Esophagus squamous epithelium (tissue), 4 donors: ENCODE results near the gene KLF15.

Experiments used
- POLR2A ChIP-seq, 4 donors: fragments of 450-650 bp; IDR thresholded peaks; one replicate each; pipeline ENCODE4 v1.6.1; 2017; ENCODE audit warnings: antibody characterized with exemption in 4 of 4, mild to moderate bottlenecking in 4 of 4, moderate library complexity in 3 of 4
- TF ChIP-seq, protein P1 (sequence below), 6 experiments: fragments of 450-650 bp in 4 of 6; fragments of 200-600 bp in 2 of 6; sonication (generic) in 2 of 6; IDR thresholded peaks; one replicate each; pipeline ENCODE4 v1.5.1; 2016 to 2019; ENCODE audit warnings: antibody characterized with exemption in 6 of 6, mild to moderate bottlenecking in 4 of 6, moderate library complexity in 4 of 6

DNA sequence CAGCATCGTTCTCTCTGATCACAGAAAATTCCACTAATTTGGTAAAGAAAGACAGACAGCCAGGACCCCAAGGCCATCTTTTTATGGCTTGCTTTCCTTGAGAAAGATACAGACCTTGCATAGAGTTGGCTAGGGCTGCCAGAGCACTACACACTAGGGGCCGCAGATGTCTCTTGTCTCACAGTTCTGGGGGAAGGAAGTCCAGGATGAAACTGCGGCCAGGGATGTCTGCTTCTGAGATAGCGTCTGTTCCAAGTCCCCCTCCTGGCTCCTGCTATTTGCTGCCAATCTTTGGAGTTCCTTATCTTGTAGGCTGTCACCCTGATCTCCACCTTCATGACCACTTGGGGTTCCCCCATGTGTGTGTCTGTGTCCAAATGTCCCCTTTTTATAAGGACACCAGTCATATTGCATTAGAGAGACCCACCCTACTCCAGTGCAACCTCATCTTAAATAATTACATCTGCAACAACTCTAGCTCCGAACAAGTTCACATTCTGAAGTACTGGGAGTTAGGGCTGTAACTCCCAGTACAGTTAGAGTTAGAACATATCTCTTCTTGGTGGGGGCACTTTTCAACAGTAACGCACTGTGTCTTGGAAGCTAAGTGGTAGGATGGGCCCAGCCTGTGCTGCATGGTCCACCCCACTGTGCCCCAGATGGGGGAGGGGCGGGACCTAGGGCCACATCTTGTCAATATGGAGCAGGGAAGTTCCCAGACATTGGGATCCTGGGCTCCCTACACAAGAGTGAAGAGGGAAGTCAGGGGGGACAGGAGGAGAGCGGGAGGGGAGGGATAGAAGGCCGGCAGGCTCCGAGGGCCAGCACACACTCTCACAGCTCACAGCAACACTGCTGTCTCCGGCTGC is 42.2 kb downstream of the KLF15 start:
- TF ChIP-seq, protein P1, sequence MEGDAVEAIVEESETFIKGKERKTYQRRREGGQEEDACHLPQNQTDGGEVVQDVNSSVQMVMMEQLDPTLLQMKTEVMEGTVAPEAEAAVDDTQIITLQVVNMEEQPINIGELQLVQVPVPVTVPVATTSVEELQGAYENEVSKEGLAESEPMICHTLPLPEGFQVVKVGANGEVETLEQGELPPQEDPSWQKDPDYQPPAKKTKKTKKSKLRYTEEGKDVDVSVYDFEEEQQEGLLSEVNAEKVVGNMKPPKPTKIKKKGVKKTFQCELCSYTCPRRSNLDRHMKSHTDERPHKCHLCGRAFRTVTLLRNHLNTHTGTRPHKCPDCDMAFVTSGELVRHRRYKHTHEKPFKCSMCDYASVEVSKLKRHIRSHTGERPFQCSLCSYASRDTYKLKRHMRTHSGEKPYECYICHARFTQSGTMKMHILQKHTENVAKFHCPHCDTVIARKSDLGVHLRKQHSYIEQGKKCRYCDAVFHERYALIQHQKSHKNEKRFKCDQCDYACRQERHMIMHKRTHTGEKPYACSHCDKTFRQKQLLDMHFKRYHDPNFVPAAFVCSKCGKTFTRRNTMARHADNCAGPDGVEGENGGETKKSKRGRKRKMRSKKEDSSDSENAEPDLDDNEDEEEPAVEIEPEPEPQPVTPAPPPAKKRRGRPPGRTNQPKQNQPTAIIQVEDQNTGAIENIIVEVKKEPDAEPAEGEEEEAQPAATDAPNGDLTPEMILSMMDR (IDR thresholded peaks at IDR 0.05): no peak
- no peak for TF ChIP-seq POLR2A (IDR thresholded peaks at IDR 0.05)
